OCI-LY7 (cell line): ENCODE measurements around the gene ADAMTS16. TPM values are rescaled to one million over a fixed set of nuclear protein-coding genes. Genes with fewer than 3 reads are reported as not detected.

ENCODE experiments used
- BruUV-seq: library from RNA; stranded (reverse); fragments of 400-500 nt; replicated peaks from 2 replicates; lab custom pipeline; 2021; lab: Mats Ljungman, UMichigan
- CTCF ChIA-PET: fragments of 300-600 bp; sonication (Branson Sonifier 250); formaldehyde crosslinking; loops from one replicate; lab custom pipeline; 2022; ENCODE audit warnings: antibody characterized with exemption; ENCODE audit not compliant: unreplicated experiment; lab: Charles Lee
- POLR2A ChIA-PET: fragments of 300-600 bp; sonication (Branson Sonifier 250); formaldehyde crosslinking; loops from one replicate; lab custom pipeline; 2022; ENCODE audit warnings: antibody characterized with exemption; lab: Charles Lee
- DNase-seq: peaks from one replicate; pipeline ENCODE4 v3.0.0-alpha.2; 2015; ENCODE audit warnings: low spot score
- H2AFZ ChIP-seq: fragments of 200-600 bp; sonication (generic), shearing (Covaris generic); 2 replicates; pipeline ENCODE4 v1.6.1; 2014; ENCODE audit warnings: mild to moderate bottlenecking, antibody characterized with exemption, low read length, moderate library complexity
- H3K27ac ChIP-seq: fragments of 200-600 bp; sonication (generic); 2 replicates; pipeline ENCODE4 v1.5.1; 2014; ENCODE audit warnings: mixed run types, low read depth, mild to moderate bottlenecking, moderate library complexity, low read length, inconsistent platforms; ENCODE audit not compliant: poor library complexity, severe bottlenecking
- H3K36me3 ChIP-seq: fragments of 200-600 bp; sonication (generic); 2 replicates; pipeline ENCODE4 v1.6.1; 2014; ENCODE audit warnings: mild to moderate bottlenecking, antibody characterized with exemption, low read length, moderate library complexity, mixed read lengths; ENCODE audit not compliant: insufficient read depth
- H3K4me1 ChIP-seq: fragments of 200-600 bp; sonication (generic); 2 replicates; pipeline ENCODE4 v1.5.1; 2014; ENCODE audit warnings: mild to moderate bottlenecking, low read length; ENCODE audit not compliant: insufficient read depth, poor library complexity, severe bottlenecking
- H3K4me2 ChIP-seq: fragments of 200-600 bp; sonication (generic); 2 replicates; pipeline ENCODE4 v1.6.1; 2014; ENCODE audit warnings: mild to moderate bottlenecking, low read length
- H3K4me3 ChIP-seq: fragments of 200-600 bp; sonication (generic); 2 replicates; pipeline ENCODE4 v1.5.1; 2014; ENCODE audit warnings: mild to moderate bottlenecking, low read depth, low read length; ENCODE audit not compliant: poor library complexity, severe bottlenecking
- H3K79me2 ChIP-seq: fragments of 200-600 bp; sonication (generic); 2 replicates; pipeline ENCODE4 v1.6.1; 2016; ENCODE audit warnings: low read depth, mild to moderate bottlenecking, low read length, moderate library complexity, mixed read lengths; ENCODE audit not compliant: insufficient read depth
- H3K9me2 ChIP-seq: fragments of 200-600 bp; sonication (generic); 2 replicates; pipeline ENCODE4 v1.6.1; 2016; ENCODE audit warnings: mild to moderate bottlenecking, low read length, mixed read lengths; ENCODE audit not compliant: insufficient read depth
- H3K9me3 ChIP-seq: fragments of 200-600 bp; sonication (generic); 2 replicates; pipeline ENCODE4 v1.6.1; 2014; ENCODE audit warnings: mild to moderate bottlenecking, mixed run types, low read length, mixed read lengths
- H4K20me1 ChIP-seq: fragments of 200-600 bp; sonication (generic); 2 replicates; pipeline ENCODE4 v1.6.1; 2014; ENCODE audit warnings: mild to moderate bottlenecking, antibody characterized with exemption, low read length, moderate library complexity, mixed read lengths; ENCODE audit not compliant: insufficient read depth
- CTCF ChIP-seq: fragments of 200-600 bp; sonication (generic); conservative IDR thresholded peaks from 2 replicates; pipeline ENCODE4 v1.5.1; 2014; ENCODE audit warnings: mild to moderate bottlenecking, antibody characterized with exemption, low read length, moderate library complexity, mixed read lengths
- EZH2phosphoT487 ChIP-seq: fragments of 200-600 bp; sonication (generic); IDR thresholded peaks from 2 replicates; pipeline ENCODE4 v1.6.1; 2018; ENCODE audit warnings: low read depth, borderline replicate concordance, mild to moderate bottlenecking, mixed run types, antibody characterized with exemption, low read length, moderate library complexity, mixed read lengths
- intact Hi-C: fragments of 100-400 bp; cut with micrococcal nuclease; formaldehyde crosslinking; loops from one replicate; pipeline ENCODE4 v1.10.0; 2022; ENCODE audit not compliant: unreplicated experiment
- total RNA-seq, 2 experiments: library from RNA; depleted of rRNA in 1 of 2; stranded (reverse); fragments of >200 nt in 1 of 2; shearing (Covaris generic) in 1 of 2; gene quantifications; 2 replicates each; pipeline ENCODE4 v1.2.3, GENCODE V29; 2014 to 2022

Gene ADAMTS16
- total RNA-seq, 2 experiments from 2014 or later, result not detected

GRCh38 chr5:5141625-5142525 is 1.7 kb downstream of the ADAMTS16 start:
- peak; percentile 68 for DNase-seq
- intact Hi-C loops, result loop anchor here (1.0 kb wide), 1 partner anchor 277 kb away; no protein-coding TSS in a partner anchor
- Histone ChIP-seq H3K9me3 (no peaks in the 10 kb centered on the region), H3K4me2 (no peak overlapping the region), H2AFZ (no peak overlapping the region), H3K4me3 (no peak overlapping the region), H3K36me3 (no peaks in the 10 kb centered on the region), H3K9me2 (no peaks in the 10 kb centered on the region), H4K20me1 (no peaks in the 10 kb centered on the region), H3K4me1 (no peaks in the 10 kb centered on the region), H3K27ac (no peak overlapping the region), H3K79me2 (no peaks in the 10 kb centered on the region)
- CTCF ChIA-PET, result no interaction called here
- BruUV-seq, result no TSS peak
- POLR2A ChIA-PET, result no interaction called here
- no peak for TF ChIP-seq EZH2phosphoT487
- peak; percentile 93 for TF ChIP-seq CTCF

GRCh38 chr5:5144441-5144840 is 4.3 kb downstream of the ADAMTS16 start:
- H3K36me3 ChIP-seq, result no peaks in the 10 kb centered on the region
- no peak overlapping the region for H3K4me3 ChIP-seq
- POLR2A ChIA-PET, result interaction anchor here (0.7 kb wide), 1 partner anchor 1432 kb away, joined by 3 read pairs; no protein-coding TSS in a partner anchor
- no peaks in the 10 kb centered on the region for H3K9me2 ChIP-seq
- no peak for TF ChIP-seq EZH2phosphoT487
- TF ChIP-seq CTCF, result no peak
- no TSS peak for BruUV-seq
- CTCF ChIA-PET, result no interaction called here
- no peak overlapping the region for H3K4me2 ChIP-seq
- intact Hi-C loops, result no loop called here
- H3K27ac ChIP-seq, result no peak overlapping the region
- H3K9me3 ChIP-seq, result no peaks in the 10 kb centered on the region
- no peaks in the 10 kb centered on the region for H3K79me2 ChIP-seq
- H4K20me1 ChIP-seq, result no peaks in the 10 kb centered on the region
- no peaks in the 10 kb centered on the region for H3K4me1 ChIP-seq
- DNase-seq, result no peak
- no peak overlapping the region for H2AFZ ChIP-seq
